A549 (cell line): Measurements from ENCODE around the gene GABRG2.

Experiments
- CBX8 ChIP-seq: fragments of 200-600 bp; sonication (generic); IDR thresholded peaks from 2 replicates; pipeline ENCODE4 v1.6.1; 2016
- EHMT2 ChIP-seq: fragments of 200-600 bp; sonication (generic); IDR thresholded peaks from 2 replicates; pipeline ENCODE4 v1.6.1; 2016; ENCODE audit warnings: antibody characterized with exemption, low read depth, mild to moderate bottlenecking, moderate library complexity
- EP300 ChIP-seq, 2 experiments: fragments of >200 bp; sonication (Bioruptor Twin); formaldehyde crosslinking; IDR thresholded peaks; 2 replicates in 1 of 2; 3 replicates in 1 of 2; pipeline ENCODE4 v1.6.1; 2016 to 2017
- FOSL2 ChIP-seq, 2 experiments: fragments of 450-650 bp in 1 of 2; fragments of >200 bp in 1 of 2; sonication (Bioruptor Twin) in 1 of 2; formaldehyde crosslinking; IDR thresholded peaks; 2 replicates each; pipeline versions ENCODE4 v1.5.0 to v1.6.1; 2016 to 2020; ENCODE audit warnings: mild to moderate bottlenecking in 1 of 2, moderate library complexity in 1 of 2
- HDAC2 ChIP-seq: fragments of 200-600 bp; sonication (generic); IDR thresholded peaks from 2 replicates; pipeline ENCODE4 v1.6.1; 2016
- POLR2A ChIP-seq: IDR thresholded peaks from 2 replicates; pipeline ENCODE4 v1.6.1; 2012; ENCODE audit warnings: mild to moderate bottlenecking, low read length
- RFX5 ChIP-seq: fragments of 450-650 bp; IDR thresholded peaks from 2 replicates; pipeline ENCODE4 v1.7.1; 2014; ENCODE audit warnings: antibody characterized with exemption, mild to moderate bottlenecking, moderate library complexity
- SMC3 ChIP-seq: fragments of >200 bp; sonication (Bioruptor Twin); formaldehyde crosslinking; IDR thresholded peaks from 3 replicates; pipeline ENCODE4 v1.6.1; 2018; ENCODE audit warnings: inconsistent platforms
- TP53 ChIP-seq: fragments of 250-450 bp; sonication (Bioruptor Pico); IDR thresholded peaks from 2 replicates; pipeline ENCODE4 v1.5.0; 2021; ENCODE audit warnings: mild to moderate bottlenecking, moderate library complexity
- TF ChIP-seq, protein P1 (sequence below): fragments of >200 bp; sonication (Bioruptor Twin); formaldehyde crosslinking; IDR thresholded peaks from 3 replicates; pipeline ENCODE4 v1.5.1; 2016
- TF ChIP-seq, protein P2 (sequence below): fragments of 250-450 bp; sonication (Bioruptor Pico); IDR thresholded peaks from 2 replicates; pipeline ENCODE4 v1.5.0; 2021; ENCODE audit warnings: mild to moderate bottlenecking, moderate library complexity, borderline replicate concordance

GRCh38 chr5:162154242-162154641 is 86.7 kb downstream of the GABRG2 start:
- no peak for TF ChIP-seq EHMT2
- TF ChIP-seq, protein P1, sequence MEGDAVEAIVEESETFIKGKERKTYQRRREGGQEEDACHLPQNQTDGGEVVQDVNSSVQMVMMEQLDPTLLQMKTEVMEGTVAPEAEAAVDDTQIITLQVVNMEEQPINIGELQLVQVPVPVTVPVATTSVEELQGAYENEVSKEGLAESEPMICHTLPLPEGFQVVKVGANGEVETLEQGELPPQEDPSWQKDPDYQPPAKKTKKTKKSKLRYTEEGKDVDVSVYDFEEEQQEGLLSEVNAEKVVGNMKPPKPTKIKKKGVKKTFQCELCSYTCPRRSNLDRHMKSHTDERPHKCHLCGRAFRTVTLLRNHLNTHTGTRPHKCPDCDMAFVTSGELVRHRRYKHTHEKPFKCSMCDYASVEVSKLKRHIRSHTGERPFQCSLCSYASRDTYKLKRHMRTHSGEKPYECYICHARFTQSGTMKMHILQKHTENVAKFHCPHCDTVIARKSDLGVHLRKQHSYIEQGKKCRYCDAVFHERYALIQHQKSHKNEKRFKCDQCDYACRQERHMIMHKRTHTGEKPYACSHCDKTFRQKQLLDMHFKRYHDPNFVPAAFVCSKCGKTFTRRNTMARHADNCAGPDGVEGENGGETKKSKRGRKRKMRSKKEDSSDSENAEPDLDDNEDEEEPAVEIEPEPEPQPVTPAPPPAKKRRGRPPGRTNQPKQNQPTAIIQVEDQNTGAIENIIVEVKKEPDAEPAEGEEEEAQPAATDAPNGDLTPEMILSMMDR, result no peak
- no peak for TF ChIP-seq SMC3
- no peak for TF ChIP-seq FOSL2 (IDR thresholded peaks at IDR 0.05)
- TF ChIP-seq FOSL2 (CRISPR knock-in tag; IDR thresholded peaks at IDR 0.05), result no peak
- TF ChIP-seq TP53 (CRISPR knock-in tag), result no peak
- TF ChIP-seq EP300 (IDR thresholded peaks at IDR 0.05), result no peak
- TF ChIP-seq RFX5, result no peak
- no peak for TF ChIP-seq POLR2A
- TF ChIP-seq, protein P2, sequence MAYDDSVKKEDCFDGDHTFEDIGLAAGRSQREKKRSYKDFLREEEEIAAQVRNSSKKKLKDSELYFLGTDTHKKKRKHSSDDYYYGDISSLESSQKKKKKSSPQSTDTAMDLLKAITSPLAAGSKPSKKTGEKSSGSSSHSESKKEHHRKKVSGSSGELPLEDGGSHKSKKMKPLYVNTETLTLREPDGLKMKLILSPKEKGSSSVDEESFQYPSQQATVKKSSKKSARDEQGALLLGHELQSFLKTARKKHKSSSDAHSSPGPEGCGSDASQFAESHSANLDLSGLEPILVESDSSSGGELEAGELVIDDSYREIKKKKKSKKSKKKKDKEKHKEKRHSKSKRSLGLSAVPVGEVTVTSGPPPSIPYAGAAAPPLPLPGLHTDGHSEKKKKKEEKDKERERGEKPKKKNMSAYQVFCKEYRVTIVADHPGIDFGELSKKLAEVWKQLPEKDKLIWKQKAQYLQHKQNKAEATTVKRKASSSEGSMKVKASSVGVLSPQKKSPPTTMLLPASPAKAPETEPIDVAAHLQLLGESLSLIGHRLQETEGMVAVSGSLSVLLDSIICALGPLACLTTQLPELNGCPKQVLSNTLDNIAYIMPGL (CRISPR knock-in tag), result no peak
- TF ChIP-seq HDAC2, result no peak
- no peak for TF ChIP-seq CBX8
